ENCODE measurements around the gene AGAP1.

- TF ChIP-seq CTCF (IDR thresholded peaks at IDR 0.05; ENCODE audit: extremely low read depth in 1 of 2, insufficient read depth in 1 of 2, low read depth in 1 of 2, low read length in 2 of 2) (no peak), EZH2 (IDR thresholded peaks at IDR 0.05; ENCODE audit: borderline replicate concordance, low read depth, low read length, severe bottlenecking) (no peak), POLR2AphosphoS5 (IDR thresholded peaks at IDR 0.05; ENCODE audit: insufficient read depth, low read depth, low read length) (no peak), MYC (IDR thresholded peaks at IDR 0.05; ENCODE audit: low read depth, low read length) (no peak), GATA2 (IDR thresholded peaks at IDR 0.05; ENCODE audit: insufficient read depth, insufficient read length, low read depth, low read length) (no peak), POLR2A (IDR thresholded peaks at IDR 0.05; ENCODE audit: low read depth, low read length) (no peak)
These were observed 64.1 kb downstream of the AGAP1 start for GRCh38 chr2:235557903-235558302.

Data from endothelial cell of umbilical vein (primary cell).